Memory B cell (primary cell): Measurements from ENCODE around the gene RAB8A.
"Not testable (repeated sequence)": the region's sequence is repeated elsewhere in the genome, so short reads cannot be mapped to it uniquely, and the experiment has no call there.

Experiments
- ATAC-seq: fragments of 150-1000 bp; cut with Tn5 transposase; 2 replicates; pipeline ENCODE4 v1.10.0; 2021; ENCODE audit warnings: low read depth, mild to moderate bottlenecking, moderate library complexity
- DNase-seq, 2 donors: peaks; one replicate each; pipeline ENCODE4 v3.0.0; 2022; ENCODE audit warnings: low spot score in 2 of 2
- H3K27ac Mint-ChIP-seq: one replicate; pipeline ENCODE4 v1.8.0; 2022; ENCODE audit warnings: mild to moderate bottlenecking, moderate library complexity, mixed read lengths
- H3K27me3 Mint-ChIP-seq: one replicate; pipeline ENCODE4 v1.8.0; 2022; ENCODE audit warnings: mixed read lengths
- H3K36me3 Mint-ChIP-seq: one replicate; pipeline ENCODE4 v1.8.0; 2022; ENCODE audit warnings: mild to moderate bottlenecking, mixed read lengths
- H3K4me1 Mint-ChIP-seq: one replicate; pipeline ENCODE4 v1.8.0; 2022; ENCODE audit warnings: mixed read lengths
- H3K4me3 Mint-ChIP-seq: one replicate; pipeline ENCODE4 v1.8.0; 2022; ENCODE audit warnings: mild to moderate bottlenecking, moderate library complexity, mixed read lengths
- H3K9me3 Mint-ChIP-seq: one replicate; pipeline ENCODE4 v1.8.0; 2022; ENCODE audit warnings: mixed read lengths

The RAB8A gene

GRCh38 chr19:16175954-16176353 lies 64.3 kb downstream of the RAB8A start:
- ATAC-seq, result no peak
- Mint-ChIP-seq H3K4me1 (peaks cover 21% of the 10 kb centered on the region), H3K27ac (no peak overlapping the region), H3K9me3 (no peaks in the 10 kb centered on the region), H3K4me3 (no peak overlapping the region), H3K36me3 (no peaks in the 10 kb centered on the region), H3K27me3 (no peaks in the 10 kb centered on the region)
- DNase-seq, result no peak

DNA sequence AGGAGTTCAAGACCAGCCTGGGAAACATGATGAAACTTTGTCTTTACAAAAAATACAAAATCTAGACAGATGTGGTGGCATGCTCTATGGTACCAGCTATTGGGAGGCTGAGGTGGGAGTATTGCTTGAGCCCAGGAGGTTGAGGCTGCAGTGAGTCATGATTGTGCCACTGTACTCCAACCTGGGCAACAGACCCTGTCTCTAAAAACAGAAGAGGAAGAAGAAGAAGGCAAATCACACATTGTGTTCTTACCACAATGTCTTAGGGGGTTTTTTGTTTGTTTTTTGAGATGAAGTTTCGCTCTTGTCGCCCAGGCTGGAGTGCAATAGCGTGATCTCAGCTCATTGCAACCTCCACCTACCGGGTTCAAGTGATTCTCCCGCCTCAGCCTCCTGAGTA lies 67.2 kb downstream of the RAB8A start:
- Mint-ChIP-seq H3K4me1 (peaks cover 11% of the 10 kb centered on the region), H3K4me3 (peak overlapping the region; percentile 33), H3K27ac (peak overlapping the region; percentile 13)
- H3K9me3 Mint-ChIP-seq, H3K27me3 Mint-ChIP-seq, DNase-seq, H3K36me3 Mint-ChIP-seq: not testable (repeated sequence)
- peak; percentile 52 for ATAC-seq

- no peaks in the 10 kb centered on the region for H3K27me3 Mint-ChIP-seq
- no peak overlapping the region for H3K4me3 Mint-ChIP-seq
- H3K4me1 Mint-ChIP-seq, result peaks cover 15% of the 10 kb centered on the region
- ATAC-seq (no peak), DNase-seq (no peak)
- H3K9me3 Mint-ChIP-seq, result no peaks in the 10 kb centered on the region
- peaks cover 4% of the 10 kb centered on the region for H3K36me3 Mint-ChIP-seq
- no peak overlapping the region for H3K27ac Mint-ChIP-seq
Measured at GRCh38 chr19:16180611-16181010, 68.9 kb downstream of the RAB8A start.
